ENCODE measurements around the gene TSTD2.
A peak's percentile ranks its signal among the peaks of the same experiment; 100 is the strongest.
"Not testable (repeated sequence)": the region's sequence is repeated elsewhere in the genome, so short reads cannot be mapped to it uniquely, and the experiment has no call there.

TSTD2 gene

DNA sequence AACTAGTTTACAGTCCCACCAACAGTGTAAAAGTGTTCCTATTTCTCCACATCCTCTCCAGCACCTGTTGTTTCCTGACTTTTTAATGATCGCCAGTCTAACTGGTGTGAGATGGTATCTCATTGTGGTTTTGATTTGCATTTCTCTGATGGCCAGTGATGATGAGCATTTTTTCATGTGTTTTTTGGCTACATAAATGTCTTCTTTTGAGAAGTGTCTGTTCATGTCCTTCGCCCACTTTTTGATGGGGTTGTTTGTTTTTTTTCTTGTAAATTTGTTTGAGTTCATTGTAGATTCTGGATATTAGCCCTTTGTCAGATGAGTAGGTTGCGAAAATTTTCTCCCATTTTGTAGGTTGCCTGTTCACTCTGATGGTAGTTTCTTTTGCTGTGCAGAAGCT lies 51.6 kb downstream of the TSTD2 start:
- not testable (repeated sequence) for DNase-seq

DNA sequence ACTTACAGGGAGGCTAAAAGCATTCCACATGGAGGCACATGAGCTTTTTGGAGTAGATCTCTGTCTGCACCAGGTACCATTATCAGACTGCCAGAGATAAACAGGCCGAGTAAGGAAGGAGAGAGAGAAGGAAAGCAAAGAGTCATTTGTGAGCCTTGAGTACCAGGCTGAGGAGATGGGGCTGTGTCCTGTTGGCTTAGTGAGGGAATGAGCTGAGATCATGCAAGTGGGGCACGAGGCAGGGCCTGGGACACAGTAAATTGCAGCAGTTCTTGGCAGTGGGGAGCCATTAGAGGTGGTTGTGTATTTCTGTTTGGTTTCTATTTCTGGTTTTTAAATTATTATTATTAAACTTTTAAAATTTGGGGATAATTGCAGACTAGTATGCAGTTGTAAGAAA lies 53.3 kb downstream of the TSTD2 start:
- DNase-seq, result no peak

DNA sequence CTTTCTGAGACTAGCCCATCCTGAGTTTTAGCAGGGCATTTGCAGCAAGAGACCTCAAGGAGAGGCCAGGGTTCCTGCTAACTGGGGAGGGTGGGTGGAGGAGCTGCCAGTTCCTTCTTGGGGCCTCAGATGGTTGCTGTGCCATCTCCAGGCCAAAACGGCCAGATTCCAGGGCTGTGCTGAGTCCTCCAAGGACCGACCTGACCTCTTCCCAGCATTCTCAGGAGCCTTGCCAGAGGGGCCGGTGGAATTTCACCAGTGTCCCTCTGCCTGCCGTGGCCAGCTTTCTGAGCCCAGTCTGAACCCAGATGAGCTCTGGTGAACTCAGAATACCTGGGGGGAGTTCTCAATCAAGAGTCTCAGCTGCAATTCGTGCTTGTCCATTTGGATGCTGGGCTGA lies 54.3 kb downstream of the TSTD2 start:
- no peak for DNase-seq

DNA sequence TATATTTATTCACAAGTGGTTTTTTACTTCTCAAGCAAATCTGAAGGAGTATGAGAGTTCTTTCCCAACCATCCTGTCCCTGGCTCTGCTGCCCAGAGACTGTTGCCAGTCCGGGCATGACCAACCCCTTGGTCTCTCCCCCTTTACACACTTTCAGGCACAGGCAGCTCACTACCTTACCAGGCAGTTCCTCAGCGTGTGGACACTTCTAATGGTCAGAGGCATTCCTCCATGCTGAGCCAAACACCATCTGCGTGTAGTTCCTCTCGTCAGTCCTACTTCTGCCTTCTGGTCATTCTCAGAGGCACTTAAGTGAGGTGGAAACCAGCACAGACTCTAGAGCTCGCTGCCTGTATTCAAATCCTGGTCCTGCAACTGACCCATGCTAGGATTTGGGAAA lies 56.1 kb downstream of the TSTD2 start:
- no peak for DNase-seq

DNA sequence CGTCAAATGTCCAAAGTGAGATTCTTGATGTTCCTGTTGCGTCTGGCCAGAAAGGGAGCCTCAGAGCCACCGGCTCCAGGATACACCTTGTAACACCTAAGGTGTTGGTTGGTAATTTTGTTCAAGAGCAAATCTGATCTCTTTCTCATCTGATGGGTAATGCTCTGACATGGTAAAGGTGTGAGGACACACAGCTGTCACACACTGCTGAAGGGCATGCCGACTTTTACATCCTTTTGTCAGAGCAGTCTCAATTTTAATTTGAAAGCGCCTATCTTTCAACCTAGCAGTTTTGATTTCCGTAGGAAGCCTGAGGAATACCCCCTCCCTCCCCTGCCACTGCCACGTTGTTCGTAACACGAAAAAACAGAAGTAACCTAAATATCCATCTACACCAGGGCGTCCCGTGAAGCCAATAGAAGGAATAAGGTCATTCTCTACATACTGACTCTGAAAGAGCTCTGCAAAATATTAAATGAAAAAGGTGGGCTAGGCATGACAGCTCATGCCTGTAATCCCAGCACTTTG lies 57.4 kb downstream of the TSTD2 start:
- no peak for DNase-seq

DNA sequence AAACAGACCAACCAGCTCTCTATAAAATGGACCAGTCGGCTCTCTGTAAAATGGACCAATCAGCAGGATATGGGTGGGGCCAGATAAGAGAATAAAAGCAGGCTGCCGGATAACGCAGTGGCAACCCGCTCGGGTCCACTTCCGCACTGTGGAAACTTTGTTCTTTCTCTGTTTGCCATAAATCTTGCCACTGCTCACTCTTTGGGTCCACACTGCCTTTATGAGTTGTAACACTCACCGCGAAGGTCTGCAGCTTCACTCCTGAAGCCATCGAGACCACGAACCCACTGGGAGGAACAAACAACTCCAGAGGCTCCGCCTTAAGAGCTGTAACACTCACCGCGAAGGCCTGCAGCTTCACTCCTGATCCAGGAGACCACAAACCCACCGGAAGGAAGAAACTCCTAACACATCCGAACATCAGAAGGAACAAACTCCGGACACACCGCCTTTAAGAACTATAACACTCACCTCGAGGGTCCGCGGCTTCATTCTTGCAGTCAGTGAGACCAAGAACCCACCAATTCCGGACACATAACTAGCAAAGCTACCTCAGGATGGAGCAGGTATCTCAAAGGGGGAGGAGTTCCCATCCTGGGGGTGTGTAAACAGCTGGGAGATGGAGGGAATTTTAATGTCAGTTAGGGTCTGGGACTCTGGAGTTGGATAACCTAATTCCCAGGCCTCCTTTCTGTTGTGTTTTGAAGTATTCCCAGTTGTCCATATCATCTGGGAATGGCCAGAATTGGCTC lies 58.1 kb downstream of the TSTD2 start:
- not testable (repeated sequence) for DNase-seq

DNA sequence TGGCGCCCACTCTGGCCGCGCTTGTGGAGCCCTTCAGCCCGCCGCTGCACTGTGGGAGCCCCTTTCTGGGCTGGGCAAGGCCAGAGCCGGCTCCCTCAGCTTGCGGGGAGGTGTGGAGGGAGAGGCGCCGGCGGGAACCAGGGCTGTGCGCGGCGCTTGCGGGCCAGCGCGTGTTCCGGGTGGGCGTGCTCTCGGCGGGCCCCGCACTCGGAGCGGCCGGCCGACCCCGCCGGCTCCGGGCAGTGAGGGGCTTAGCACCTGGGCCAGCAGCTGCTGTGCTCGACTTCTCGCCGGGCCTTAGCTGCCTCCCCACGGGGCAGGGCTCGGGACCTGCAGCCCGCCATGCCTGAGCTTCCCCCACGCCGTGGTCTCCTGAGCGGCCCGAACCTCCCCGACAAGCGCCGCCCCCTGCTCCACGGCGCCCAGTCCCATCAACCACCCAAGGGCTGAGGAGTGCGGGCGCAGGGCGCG lies 59.0 kb downstream of the TSTD2 start:
- DNase-seq, result not testable (repeated sequence)

DNA sequence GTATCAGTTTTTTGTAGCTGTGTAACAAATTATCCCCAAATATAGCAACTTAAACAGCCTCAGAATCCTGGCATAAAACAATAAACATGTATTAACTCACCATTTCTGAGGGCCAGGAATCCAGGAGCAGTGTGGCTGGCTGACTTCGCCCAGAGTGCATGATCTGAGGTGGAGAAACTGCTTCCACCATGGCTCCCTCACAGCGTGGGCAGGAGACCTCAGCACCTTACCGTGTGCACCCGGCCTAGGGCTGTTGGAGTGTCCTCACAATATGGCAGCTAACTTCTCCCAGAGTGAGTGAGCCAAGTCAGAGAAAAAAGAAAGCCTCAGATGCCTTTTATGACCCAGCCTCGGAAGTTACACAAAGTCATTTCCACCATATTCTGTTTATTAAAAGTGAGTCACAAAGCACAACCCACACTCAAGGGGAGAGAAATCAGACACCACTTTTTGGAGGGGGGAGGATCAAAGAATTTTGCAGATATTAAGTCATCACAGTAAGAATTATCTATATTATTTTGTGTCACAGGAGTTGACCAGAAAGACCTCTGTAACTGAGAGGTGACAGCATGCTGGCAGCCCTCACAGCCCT lies 59.6 kb downstream of the TSTD2 start:
- DNase-seq, result no peak

DNA sequence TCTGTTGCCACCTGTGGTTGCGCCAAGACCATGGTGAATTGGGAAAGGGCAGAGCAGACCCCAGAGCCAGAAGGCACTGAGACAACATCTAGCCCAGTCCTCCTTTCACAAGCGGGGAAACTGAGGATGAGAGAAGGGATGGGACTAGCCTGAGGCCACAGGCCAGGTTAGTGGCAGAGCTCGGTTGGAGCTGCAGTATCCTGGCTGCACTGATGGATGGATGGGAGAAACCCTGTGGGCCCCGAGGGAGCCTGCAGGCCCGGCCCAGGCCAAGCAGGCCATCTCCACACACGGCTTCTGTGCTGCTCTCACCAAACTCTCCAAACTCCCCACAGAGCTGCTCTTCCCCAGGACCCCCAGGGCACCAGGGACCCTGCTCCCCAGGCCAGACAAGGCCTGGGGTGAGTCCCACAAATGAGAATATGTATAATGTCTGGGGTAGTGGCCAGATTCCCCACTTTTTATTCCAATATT lies 60.2 kb downstream of the TSTD2 start:
- DNase-seq, result no peak

DNA sequence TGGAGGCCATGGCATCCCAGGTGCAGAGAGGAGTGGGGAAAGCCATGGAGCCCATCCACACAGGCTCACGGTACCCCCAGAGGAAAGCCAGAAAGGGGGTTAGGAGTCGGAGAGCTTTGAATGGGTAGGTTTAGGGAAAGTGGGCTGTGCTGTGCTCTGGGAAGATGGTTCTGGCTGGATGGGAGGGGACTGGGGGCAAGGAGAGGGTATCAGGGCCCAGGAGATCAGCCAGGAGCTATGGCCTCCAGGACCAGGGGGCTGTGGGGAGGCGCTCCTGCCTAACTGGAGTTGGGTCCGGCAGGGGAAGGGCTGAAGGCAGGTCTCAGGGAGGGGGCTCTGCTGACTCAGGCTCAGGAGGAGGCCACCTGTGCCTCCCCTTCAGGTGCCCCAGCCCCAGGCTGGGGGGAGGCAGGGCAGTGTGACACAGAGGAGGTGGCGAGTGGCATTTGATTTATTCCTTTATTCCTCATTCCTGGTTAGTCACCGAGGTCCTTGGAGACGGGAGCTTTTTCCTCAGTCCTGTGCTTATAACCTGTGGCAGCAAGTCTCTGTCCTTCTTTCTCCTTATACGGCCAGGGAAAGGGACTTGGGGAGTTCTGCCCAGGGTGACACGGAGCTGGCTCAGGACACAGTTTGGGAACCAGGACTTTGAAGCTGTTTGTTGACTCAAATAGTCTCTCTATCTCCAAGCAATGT lies 60.8 kb downstream of the TSTD2 start:
- no peak for DNase-seq

DNA sequence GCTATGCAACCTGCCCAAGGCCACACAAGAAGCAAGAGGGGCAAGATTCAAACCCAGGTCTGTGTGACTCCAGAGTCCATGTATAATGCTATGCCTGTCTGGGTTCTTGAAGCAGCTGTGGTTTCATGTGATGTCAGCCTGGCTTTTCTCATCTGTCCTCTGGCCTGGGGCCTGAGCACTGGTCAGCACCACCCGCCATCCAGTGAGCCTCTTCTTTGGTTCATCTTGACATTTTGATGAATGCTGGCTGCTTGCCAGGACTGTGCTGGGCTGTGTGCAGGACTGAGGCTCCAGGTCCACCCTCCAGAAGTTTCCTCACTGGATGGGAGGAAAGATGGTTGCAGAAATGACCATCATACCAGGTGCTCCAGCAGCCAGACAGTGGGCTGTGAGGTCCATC lies 61.5 kb downstream of the TSTD2 start:
- DNase-seq, result no peak

DNA sequence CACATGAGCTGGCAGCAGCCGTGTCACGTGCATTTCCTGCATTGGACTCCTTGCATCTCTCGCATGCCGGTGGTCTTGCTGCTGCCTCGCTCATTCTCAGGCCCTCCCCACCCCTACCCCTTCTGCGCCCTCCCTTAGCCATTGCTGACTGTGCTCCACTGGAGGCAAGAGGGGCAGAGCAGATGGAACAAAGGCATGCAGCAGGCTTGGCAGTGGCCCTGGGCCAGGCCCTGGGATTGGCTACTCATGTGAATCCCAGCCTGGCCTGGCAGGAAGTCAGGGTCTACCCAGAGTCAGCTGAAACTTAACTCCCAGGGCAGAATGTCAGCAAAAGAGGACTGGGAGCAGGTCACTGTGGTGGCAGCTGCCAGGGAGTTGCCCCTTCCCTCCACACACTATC lies 62.3 kb downstream of the TSTD2 start:
- peak; percentile 34 to 60 for DNase-seq

DNA sequence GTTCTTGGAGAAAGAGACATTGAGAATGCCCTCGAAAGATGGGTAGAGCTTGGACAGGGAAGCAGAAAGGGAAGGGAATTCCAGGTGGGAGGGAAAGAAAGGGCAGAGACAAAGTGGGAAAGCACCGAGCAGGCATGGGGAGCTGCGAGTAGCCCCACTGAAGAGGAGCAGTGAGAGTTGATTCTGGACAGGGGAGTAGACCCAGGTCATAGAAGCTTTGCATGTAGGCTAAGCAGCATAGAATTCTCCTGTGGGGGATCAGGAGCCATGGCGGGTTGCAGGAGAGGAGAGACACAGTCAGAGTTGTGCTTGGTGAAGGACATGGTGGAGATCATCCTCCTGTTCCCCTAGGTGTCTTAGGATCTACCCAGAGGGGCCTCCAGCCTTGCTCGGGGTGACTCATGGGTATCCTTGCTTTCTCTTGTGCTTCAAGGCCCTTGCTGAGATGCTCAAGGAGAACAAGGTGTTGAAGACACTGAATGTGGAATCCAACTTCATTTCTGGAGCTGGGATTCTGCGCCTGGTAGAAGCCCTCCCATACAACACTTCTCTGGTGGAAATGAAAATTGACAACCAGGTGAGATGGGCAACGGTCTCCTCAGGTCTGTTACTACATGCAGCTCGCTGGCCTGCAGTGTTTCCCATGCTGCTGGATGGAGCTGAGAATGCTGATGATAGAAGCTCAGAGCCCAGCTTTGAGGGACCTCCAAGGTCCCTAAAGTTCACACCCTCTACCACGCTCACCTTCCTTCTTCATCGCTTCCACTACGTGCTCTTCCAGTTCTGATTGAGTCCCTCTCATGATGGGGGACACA lies 64.5 kb downstream of the TSTD2 start:
- no peak for DNase-seq

DNA sequence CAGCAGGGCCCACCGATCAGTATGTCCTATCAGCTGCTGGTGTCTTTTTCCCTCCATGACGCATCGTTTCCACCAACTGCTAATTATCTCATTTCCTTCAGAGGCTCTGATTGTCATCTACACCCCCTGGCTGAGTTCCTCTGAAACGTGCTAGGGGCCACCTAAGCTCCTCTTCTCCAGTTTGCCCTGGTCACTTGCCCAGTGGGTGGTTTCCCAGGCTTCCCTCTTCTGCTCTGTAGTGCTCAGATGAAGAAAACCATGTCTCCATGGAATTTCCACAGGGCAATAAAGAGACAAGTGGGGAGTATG lies 65.3 kb downstream of the TSTD2 start:
- no peak for DNase-seq

DNA sequence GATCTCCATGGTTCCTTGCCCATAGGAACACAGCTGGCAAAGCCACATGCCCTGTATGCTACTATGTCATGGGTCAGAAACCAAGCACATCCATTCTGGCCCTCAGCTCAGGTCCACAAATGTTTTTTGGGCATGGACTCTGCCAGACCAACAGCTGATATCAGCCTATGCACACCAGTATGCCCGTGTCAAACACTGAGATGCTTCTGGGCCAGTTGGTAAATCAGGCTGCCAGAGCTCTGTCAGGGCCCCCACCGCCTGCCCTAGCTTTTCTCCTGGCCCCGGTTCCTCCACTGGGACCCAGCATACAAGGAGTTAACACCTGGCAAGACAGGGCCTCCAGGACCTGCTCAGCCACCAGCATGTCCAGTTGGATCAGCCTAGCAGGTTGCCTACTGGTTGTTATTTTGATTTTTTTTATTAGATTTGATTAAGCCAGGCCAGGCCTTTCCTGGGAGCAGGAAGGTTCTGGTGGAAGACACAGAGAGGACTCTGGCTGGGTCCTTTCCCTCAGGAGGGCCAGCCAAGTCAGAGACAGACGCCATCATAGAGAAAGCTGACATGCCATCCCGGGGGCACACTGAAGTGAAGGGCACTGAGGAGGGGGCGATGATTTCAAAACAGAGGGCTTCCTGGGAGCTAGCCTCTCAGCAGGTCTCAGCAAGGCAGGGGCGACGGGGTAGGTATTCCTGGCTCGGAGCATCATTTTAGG lies 65.8 kb downstream of the TSTD2 start:
- DNase-seq, result no peak

DNA sequence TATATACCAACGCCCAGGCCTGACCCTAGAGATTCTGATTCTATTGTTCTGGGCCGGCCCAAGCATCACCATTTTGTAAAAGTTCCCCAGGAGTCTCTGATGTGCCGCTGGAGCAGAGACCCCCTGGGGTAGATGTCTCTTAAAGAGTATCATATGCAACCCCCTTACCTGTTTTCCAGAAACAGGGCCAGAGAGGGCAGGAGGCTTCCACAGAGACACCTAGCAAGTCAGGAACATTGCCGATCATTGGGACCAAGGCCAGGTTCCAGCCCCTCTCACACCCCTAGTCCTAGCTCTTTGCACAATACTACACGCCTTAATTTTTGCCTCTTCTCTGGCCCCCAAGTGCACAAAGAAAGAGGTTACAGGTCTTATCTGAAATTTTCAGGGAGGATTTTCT lies 67.9 kb downstream of the TSTD2 start:
- no peak for DNase-seq

DNA sequence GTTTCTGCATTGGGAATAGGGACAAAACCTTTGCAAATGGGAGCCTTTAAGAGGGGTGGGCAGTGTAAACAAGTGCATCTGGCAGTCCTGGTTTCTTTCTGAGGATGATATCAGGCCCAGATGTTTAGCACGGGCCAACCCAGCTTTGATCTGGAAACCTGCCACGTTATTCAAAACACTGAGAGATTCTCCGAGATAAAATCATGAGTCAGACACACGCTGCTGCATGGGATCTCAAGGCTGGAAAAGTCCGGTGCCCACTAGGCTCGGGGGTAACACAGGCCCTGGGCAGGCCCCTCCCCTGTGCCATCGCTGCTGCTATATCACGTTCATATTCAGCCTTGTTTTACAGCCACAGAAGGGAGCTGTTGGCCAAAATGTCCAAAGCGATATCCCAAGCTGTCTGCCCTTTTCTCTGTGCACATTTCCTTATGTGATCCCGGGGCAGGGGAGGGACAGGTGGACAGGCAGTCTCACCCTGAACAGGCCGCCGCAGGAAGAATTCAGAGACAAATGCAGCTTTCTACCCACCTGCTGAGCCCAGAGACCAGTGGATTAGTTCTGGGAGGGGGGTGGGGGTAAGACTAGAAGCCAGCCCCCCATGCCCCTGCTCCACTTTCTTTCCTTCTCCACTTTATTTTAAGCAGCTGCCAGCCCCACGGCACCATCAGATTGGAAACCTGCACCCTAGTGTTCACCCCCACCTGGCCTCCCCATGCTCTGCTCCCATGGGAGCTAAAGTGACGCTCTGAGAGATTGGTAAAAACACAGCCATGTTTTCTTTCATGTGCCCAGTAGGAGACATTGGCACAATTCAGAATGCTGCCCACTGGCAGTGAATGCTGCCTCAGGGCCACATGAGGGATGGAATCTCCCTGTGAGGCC lies 68.6 kb downstream of the TSTD2 start:
- no peak for DNase-seq

DNA sequence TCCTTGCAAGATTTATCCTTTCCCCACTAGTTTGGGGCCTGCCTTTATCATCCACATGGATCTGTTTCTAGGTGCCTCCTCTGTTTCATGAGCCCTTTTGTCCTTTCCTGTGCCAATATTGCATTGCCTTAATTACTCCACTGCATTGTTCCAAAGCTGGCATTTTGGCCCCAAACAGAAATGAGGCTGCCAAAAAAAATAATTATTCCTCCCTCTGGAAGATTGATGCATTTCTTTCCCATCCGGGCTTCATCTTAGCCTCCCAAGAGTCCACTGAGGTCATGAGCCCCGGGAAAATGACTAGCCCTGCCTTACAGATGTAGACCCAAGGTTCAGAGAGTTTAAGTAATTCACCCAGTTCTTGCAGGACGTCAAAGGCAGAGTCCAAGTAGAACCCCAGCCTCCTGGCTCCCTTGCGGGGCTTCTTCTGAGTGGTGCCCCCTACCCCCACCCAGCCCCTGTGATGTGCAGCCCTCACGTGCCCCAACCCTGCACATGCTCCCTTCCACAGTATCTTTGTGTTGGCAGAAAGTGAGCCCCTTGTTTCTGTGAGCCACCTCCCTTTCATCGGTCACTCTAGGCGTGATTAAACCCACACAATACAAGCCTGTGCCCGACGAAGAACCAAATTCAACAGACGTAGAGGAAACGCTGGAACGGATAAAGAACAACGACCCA lies 69.6 kb downstream of the TSTD2 start:
- peak in 1 of 2 donors; percentile 13 for DNase-seq

DNA sequence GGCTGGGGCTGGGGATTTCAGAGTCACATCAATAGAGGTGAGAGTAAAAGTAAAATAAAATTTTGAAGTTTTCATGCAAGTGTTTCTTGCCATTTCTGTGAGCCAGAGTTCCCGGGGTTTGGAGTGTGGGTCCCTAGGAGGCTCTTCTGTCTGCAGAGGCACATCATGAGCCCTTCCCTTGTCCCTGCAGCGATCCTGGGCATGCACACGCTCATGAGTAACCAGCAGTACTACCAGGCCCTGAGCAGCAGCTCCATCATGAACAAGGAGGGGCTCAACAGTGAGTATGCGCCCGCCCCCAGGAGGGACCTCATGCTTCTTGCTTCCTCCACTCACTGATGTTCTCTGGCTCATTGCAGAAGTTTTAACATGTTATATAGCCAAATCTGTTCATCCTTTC lies 70.6 kb downstream of the TSTD2 start:
- no peak for DNase-seq

DNA sequence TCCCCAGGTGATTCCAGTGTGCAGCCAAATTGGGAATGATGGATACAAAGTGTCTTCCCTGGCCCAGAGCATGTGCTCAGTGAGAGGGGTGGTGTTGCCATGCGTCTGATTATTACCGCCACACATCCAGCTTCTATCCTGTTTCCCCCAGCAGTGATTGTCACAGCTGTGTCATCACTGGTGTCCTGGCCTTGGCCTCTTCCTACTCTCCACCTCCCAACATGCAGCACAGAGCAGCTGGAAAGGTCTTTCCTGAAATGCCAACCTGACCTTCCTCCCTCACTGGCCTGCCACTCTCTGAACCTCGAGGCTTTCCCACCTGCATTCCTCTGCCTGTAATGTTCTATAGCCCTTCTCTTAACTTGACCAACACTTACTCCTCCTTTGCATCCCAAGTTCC lies 71.7 kb downstream of the TSTD2 start:
- DNase-seq, result no peak

DNA sequence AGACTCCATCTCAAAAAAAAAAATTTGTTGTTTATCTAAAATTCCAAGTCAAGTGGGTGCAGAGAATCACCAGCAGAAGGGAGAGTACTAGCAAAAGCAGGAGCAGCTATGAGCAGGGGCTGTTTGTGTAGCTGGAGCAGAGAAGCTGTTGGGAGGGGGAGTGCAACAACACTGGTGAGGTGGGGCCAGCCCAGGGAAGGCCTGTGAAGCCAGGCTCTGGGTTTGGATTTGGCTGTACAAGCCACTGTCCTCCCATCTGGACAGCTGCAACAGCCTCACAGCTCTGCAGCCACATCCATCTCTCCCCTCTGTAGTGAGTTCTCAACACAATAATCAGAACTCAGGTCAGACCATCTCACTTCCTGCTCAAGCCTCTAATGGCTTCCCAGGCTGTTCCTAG lies 72.3 kb downstream of the TSTD2 start:
- DNase-seq, result no peak

Measured in hippocampal formation (tissue), 2 donors.